IMR-90 (cell line): ENCODE data around the gene ZNF593. TPM values are rescaled to one million over a fixed set of nuclear protein-coding genes. Genes with fewer than 3 reads are reported as not detected.

Experiments
- ATAC-seq: fragments of 200-7000 bp; cut with Tn5 transposase; 2 replicates; pipeline ENCODE4 v1.9.1; 2020; ENCODE audit warnings: low read depth, mild to moderate bottlenecking, moderate library complexity
- BruUV-seq: library from RNA; stranded (reverse); fragments of 400-500 nt; replicated peaks from 2 replicates; lab custom pipeline; 2021; lab: Mats Ljungman, UMichigan
- CTCF ChIA-PET: fragments of 300-600 bp; formaldehyde crosslinking; extraction: SDS; loops from one replicate; lab custom pipeline; 2021; ENCODE audit warnings: antibody characterized with exemption; lab: Yijun Ruan, JAX
- POLR2A ChIA-PET: fragments of 300-600 bp; sonication (Branson Sonifier 250); formaldehyde crosslinking; loops from one replicate; lab custom pipeline; 2022; ENCODE audit warnings: antibody characterized with exemption; ENCODE audit not compliant: unreplicated experiment; lab: Charles Lee
- DNase-seq: peaks from one replicate; pipeline ENCODE4 v3.0.0; 2013
- H2AFZ ChIP-seq: replicated peaks from 2 replicates; pipeline ENCODE3; 2013; ENCODE audit warnings: low read length, mild to moderate bottlenecking; ENCODE audit not compliant: poor library complexity
- H2AK5ac ChIP-seq: 2 replicates; pipeline ENCODE4 v1.6.1; 2013; ENCODE audit warnings: low read depth, low read length, inconsistent platforms
- H2AK9ac ChIP-seq: replicated peaks from 2 replicates; pipeline ENCODE3; 2013; ENCODE audit warnings: mild to moderate bottlenecking, low read depth, low read length, moderate library complexity; ENCODE audit not compliant: poor library complexity
- H2BK120ac ChIP-seq: 2 replicates; pipeline ENCODE4 v1.6.1; 2013; ENCODE audit warnings: low read depth, low read length, inconsistent platforms
- H2BK15ac ChIP-seq: 3 replicates; pipeline ENCODE4 v1.6.1; 2013; ENCODE audit warnings: low read depth, low read length, inconsistent platforms
- H2BK20ac ChIP-seq: 2 replicates; pipeline ENCODE4 v1.6.1; 2013; ENCODE audit warnings: low read depth, mild to moderate bottlenecking, inconsistent platforms, low read length, moderate library complexity
- H2BK5ac ChIP-seq: 2 replicates; pipeline ENCODE4 v1.6.1; 2013; ENCODE audit warnings: mild to moderate bottlenecking, low read depth, low read length, inconsistent platforms; ENCODE audit not compliant: poor library complexity, severe bottlenecking
- H3K14ac ChIP-seq: replicated peaks from 2 replicates; pipeline ENCODE4 v1.6.1; 2013; ENCODE audit warnings: low read depth, low read length, inconsistent platforms
- H3K18ac ChIP-seq: 2 replicates; pipeline ENCODE4 v1.6.1; 2013; ENCODE audit warnings: low read depth, low read length, control low read depth
- H3K23ac ChIP-seq: 2 replicates; pipeline ENCODE4 v1.6.1; 2013; ENCODE audit warnings: low read depth, low read length, inconsistent platforms
- H3K27ac ChIP-seq: 2 replicates; pipeline ENCODE4 v1.5.1; 2013; ENCODE audit warnings: mild to moderate bottlenecking, control low read depth, low read length; ENCODE audit not compliant: insufficient read depth
- H3K27me3 ChIP-seq: 2 replicates; pipeline ENCODE4 v1.6.1; 2013; ENCODE audit warnings: low read length; ENCODE audit not compliant: control insufficient read depth, insufficient read depth
- H3K36me3 ChIP-seq: 2 replicates; pipeline ENCODE4 v1.6.1; 2013; ENCODE audit warnings: low read length, mixed read lengths; ENCODE audit not compliant: control insufficient read depth, insufficient read depth
- H3K4ac ChIP-seq: 2 replicates; pipeline ENCODE4 v1.6.1; 2013; ENCODE audit warnings: low read depth, low read length, inconsistent platforms
- H3K4me1 ChIP-seq: 2 replicates; pipeline ENCODE4 v1.6.1; 2013; ENCODE audit warnings: low read length, mixed read lengths; ENCODE audit not compliant: control insufficient read depth, insufficient read depth
- H3K4me2 ChIP-seq: 2 replicates; pipeline ENCODE4 v1.6.1; 2013; ENCODE audit warnings: low read depth, mild to moderate bottlenecking, control low read depth, low read length, moderate library complexity
- H3K4me3 ChIP-seq: 2 replicates; pipeline ENCODE4 v1.5.1; 2013; ENCODE audit warnings: low read depth, mild to moderate bottlenecking, control low read depth, low read length, moderate library complexity; ENCODE audit not compliant: insufficient read depth
- H3K56ac ChIP-seq: 2 replicates; pipeline ENCODE4 v1.6.1; 2013; ENCODE audit warnings: low read length, inconsistent platforms; ENCODE audit not compliant: insufficient read depth; ENCODE audit errors: extremely low read depth
- H3K79me1 ChIP-seq, 2 experiments: 2 replicates each; pipeline ENCODE4 v1.6.1; 2013; ENCODE audit warnings: low read length in 2 of 2, inconsistent platforms in 1 of 2, low read depth in 1 of 2
- H3K9ac ChIP-seq: 2 replicates; pipeline ENCODE4 v1.6.1; 2013; ENCODE audit warnings: low read depth, low read length, control low read depth
- H3K9me1 ChIP-seq: 2 replicates; pipeline ENCODE4 v1.6.1; 2013; ENCODE audit warnings: low read length, inconsistent platforms; ENCODE audit not compliant: insufficient read depth
- H3K9me3 ChIP-seq: 2 replicates; pipeline ENCODE4 v1.6.1; 2013; ENCODE audit warnings: low read length; ENCODE audit not compliant: control insufficient read depth, insufficient read depth
- H4K20me1 ChIP-seq: 2 replicates; pipeline ENCODE4 v1.6.1; 2013; ENCODE audit warnings: low read length, inconsistent platforms; ENCODE audit not compliant: insufficient read depth
- H4K5ac ChIP-seq: 2 replicates; pipeline ENCODE4 v1.6.1; 2013; ENCODE audit warnings: mild to moderate bottlenecking, low read depth, low read length, control low read depth
- H4K8ac ChIP-seq, 2 experiments: 2 replicates each; pipeline ENCODE4 v1.6.1; 2013; ENCODE audit warnings: low read depth in 2 of 2, low read length in 2 of 2, control low read depth in 1 of 2, inconsistent platforms in 1 of 2
- H4K91ac ChIP-seq: 2 replicates; pipeline ENCODE4 v1.6.1; 2013; ENCODE audit warnings: low read depth, low read length, inconsistent platforms; ENCODE audit not compliant: insufficient read depth
- BHLHE40 ChIP-seq: fragments of 150-350 bp; IDR thresholded peaks from 2 replicates; pipeline ENCODE4 v1.6.1; 2016; ENCODE audit warnings: mild to moderate bottlenecking, low read depth, low read length
- CEBPB ChIP-seq: IDR thresholded peaks from 2 replicates; pipeline ENCODE4 v1.6.1; 2012; ENCODE audit warnings: low read depth, low read length, improper control_type of control experiment
- CHD1 ChIP-seq: IDR thresholded peaks from 2 replicates; pipeline ENCODE4 v1.6.1; 2012; ENCODE audit warnings: low read depth, low read length, improper control_type of control experiment
- ELK1 ChIP-seq: fragments of 150-350 bp; IDR thresholded peaks from 2 replicates; pipeline ENCODE4 v1.6.1; 2016; ENCODE audit warnings: low read depth, mild to moderate bottlenecking, low read length, moderate library complexity, borderline replicate concordance
- FOS ChIP-seq: fragments of 150-350 bp; IDR thresholded peaks from 2 replicates; pipeline ENCODE4 v1.6.1; 2016; ENCODE audit warnings: low read depth, low read length
- MAFK ChIP-seq: IDR thresholded peaks from 2 replicates; pipeline ENCODE4 v1.6.1; 2012; ENCODE audit warnings: low read depth, low read length, improper control_type of control experiment
- MAZ ChIP-seq: IDR thresholded peaks from 2 replicates; pipeline ENCODE4 v1.6.1; 2012; ENCODE audit warnings: low read depth, mild to moderate bottlenecking, low read length, improper control_type of control experiment, moderate library complexity, borderline replicate concordance
- MXI1 ChIP-seq: IDR thresholded peaks from 2 replicates; pipeline ENCODE4 v1.6.1; 2012; ENCODE audit warnings: low read depth, mild to moderate bottlenecking, low read length, moderate library complexity, borderline replicate concordance
- NFE2L2 ChIP-seq: fragments of 150-350 bp; IDR thresholded peaks from 2 replicates; pipeline ENCODE4 v1.6.1; 2016; ENCODE audit warnings: low read depth, mild to moderate bottlenecking, low read length
- POLR2A ChIP-seq: IDR thresholded peaks from 2 replicates; pipeline ENCODE4 v1.6.1; 2012; ENCODE audit warnings: mild to moderate bottlenecking, low read depth, low read length
- RAD21 ChIP-seq: IDR thresholded peaks from 2 replicates; pipeline ENCODE4 v1.6.1; 2012; ENCODE audit warnings: low read length, improper control_type of control experiment
- RCOR1 ChIP-seq: IDR thresholded peaks from 2 replicates; pipeline ENCODE4 v1.6.1; 2012; ENCODE audit warnings: mild to moderate bottlenecking, low read length, improper control_type of control experiment; ENCODE audit not compliant: insufficient replicate concordance
- RFX5 ChIP-seq: IDR thresholded peaks from 2 replicates; pipeline ENCODE4 v1.8.0; 2012; ENCODE audit warnings: low read depth, mild to moderate bottlenecking, low read length, moderate library complexity
- SMC3 ChIP-seq: fragments of 150-350 bp; IDR thresholded peaks from 2 replicates; pipeline ENCODE4 v1.6.1; 2016; ENCODE audit warnings: low read depth, mild to moderate bottlenecking, antibody characterized with exemption, low read length, moderate library complexity
- WGBS, 2 experiments: methylation state at CpG; one replicate each; pipeline versions ENCODE4 v1.1.5 to v1.1.7; 2013; ENCODE audit warnings: missing lambda C conversion rate in 2 of 2; ENCODE audit not compliant: insufficient read length in 1 of 2; ENCODE audit errors: extremely low coverage in 2 of 2; 5-methylcytosine and 5-hydroxymethylcytosine counted together
- dilution Hi-C: fragments of 300-500 bp; cut with HindIII; formaldehyde crosslinking; loops from one replicate; pipeline ENCODE4 v1.14.3; 2018; ENCODE audit warnings: low sequenced_read_pairs; ENCODE audit not compliant: unreplicated experiment
- in situ Hi-C: fragments of 300-500 bp; cut with MboI; formaldehyde crosslinking; loops from 3 replicates; pipeline ENCODE4 v1.14.3; 2019; ENCODE audit warnings: low sequenced_read_pairs, inconsistent platforms, mixed read lengths
- intact Hi-C: fragments of 100-400 bp; cut with micrococcal nuclease; formaldehyde crosslinking; loops from 2 replicates; pipeline ENCODE4 v1.10.0; 2022
- polyA plus RNA-seq, 3 experiments: library from polyadenylated mRNA; depleted of rRNA; stranded (reverse); fragments of >200 nt; gene quantifications; 2 replicates each; pipeline ENCODE4 v1.2.3, GENCODE V29; 2012; ENCODE audit warnings: low replicate concordance in 1 of 3
- total RNA-seq: library from RNA; depleted of rRNA; stranded (reverse); fragments of >200 nt; gene quantifications from 2 replicates; pipeline ENCODE4 v1.2.3, GENCODE V29; 2012
- TF ChIP-seq, protein P1 (sequence below): fragments of 150-350 bp; IDR thresholded peaks from 2 replicates; pipeline ENCODE4 v1.6.1; 2017; ENCODE audit warnings: mild to moderate bottlenecking, antibody characterized with exemption, low read length, low read depth
- TF ChIP-seq, protein P2 (sequence below): conservative IDR thresholded peaks from 2 replicates; pipeline ENCODE4 v1.5.1; 2012; ENCODE audit warnings: mild to moderate bottlenecking, low read depth, low read length, improper control_type of control experiment

The ZNF593 gene
- total and polyA plus RNA-seq, 2 of the 4 experiments (the other 2 are of a cell fraction): 22.2 to 57.7 TPM

DNA sequence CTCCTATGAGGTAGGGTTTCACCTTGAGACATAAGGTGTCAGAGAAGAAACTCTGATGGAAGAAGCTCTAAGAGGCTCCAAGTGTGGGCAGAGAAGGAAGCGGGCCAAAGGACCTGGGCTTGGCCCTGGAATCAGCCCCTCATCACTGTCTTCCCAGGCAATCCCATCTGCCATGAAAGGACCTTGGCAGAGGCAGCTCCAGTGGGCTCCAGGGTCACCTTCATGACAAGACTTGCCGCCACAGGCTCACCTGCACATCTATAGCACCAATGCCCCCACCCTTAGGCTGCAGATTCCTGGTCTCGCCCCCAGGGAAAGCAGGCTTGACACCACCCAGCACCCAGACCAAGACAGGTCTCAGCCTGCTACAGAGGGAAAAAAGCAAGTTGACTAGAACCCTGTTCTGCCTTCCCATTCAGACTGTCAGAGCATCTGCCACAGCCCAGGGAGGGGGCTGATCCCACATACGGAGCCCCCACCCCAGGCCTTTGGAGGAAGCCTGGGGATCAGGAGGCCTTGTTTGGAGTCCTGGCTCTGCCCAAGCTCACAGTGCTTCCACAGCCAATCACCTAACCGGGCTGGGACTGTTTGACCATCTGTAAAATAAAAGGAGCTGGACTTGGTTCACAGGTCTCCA lies 11.3 kb upstream of the ZNF593 start:
- H2BK120ac ChIP-seq: no peak overlapping the region
- H3K79me1 ChIP-seq: no peaks in the 10 kb centered on the region
- H2BK15ac ChIP-seq: no peak overlapping the region
- H3K27me3 ChIP-seq: peaks cover 48% of the 10 kb centered on the region
- CTCF ChIA-PET: no interaction called here
- H3K18ac ChIP-seq: no peak overlapping the region
- no peaks in the 10 kb centered on the region for H3K9me1 ChIP-seq
- no peak overlapping the region for H3K4me2 ChIP-seq
- no peak overlapping the region for H2AK9ac ChIP-seq
- no peak overlapping the region for H2BK20ac ChIP-seq
- DNase-seq: no peak
- no peak overlapping the region for H3K23ac ChIP-seq
- POLR2A ChIA-PET: no interaction called here
- TF ChIP-seq MAZ: no peak
- no peak for TF ChIP-seq SMC3
- TF ChIP-seq, protein P1, sequence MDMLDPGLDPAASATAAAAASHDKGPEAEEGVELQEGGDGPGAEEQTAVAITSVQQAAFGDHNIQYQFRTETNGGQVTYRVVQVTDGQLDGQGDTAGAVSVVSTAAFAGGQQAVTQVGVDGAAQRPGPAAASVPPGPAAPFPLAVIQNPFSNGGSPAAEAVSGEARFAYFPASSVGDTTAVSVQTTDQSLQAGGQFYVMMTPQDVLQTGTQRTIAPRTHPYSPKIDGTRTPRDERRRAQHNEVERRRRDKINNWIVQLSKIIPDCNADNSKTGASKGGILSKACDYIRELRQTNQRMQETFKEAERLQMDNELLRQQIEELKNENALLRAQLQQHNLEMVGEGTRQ: no peak
- no peak for TF ChIP-seq POLR2A
- TF ChIP-seq NFE2L2: no peak
- no peak for TF ChIP-seq RCOR1
- no peak for TF ChIP-seq CEBPB
- TF ChIP-seq MXI1: no peak
- no peak for TF ChIP-seq FOS
- no peak for TF ChIP-seq CHD1
- no peak for TF ChIP-seq RAD21
- no peak for TF ChIP-seq ELK1
- no peak for TF ChIP-seq RFX5
- TF ChIP-seq BHLHE40: no peak
- TF ChIP-seq MAFK: no peak
- TF ChIP-seq, protein P2, sequence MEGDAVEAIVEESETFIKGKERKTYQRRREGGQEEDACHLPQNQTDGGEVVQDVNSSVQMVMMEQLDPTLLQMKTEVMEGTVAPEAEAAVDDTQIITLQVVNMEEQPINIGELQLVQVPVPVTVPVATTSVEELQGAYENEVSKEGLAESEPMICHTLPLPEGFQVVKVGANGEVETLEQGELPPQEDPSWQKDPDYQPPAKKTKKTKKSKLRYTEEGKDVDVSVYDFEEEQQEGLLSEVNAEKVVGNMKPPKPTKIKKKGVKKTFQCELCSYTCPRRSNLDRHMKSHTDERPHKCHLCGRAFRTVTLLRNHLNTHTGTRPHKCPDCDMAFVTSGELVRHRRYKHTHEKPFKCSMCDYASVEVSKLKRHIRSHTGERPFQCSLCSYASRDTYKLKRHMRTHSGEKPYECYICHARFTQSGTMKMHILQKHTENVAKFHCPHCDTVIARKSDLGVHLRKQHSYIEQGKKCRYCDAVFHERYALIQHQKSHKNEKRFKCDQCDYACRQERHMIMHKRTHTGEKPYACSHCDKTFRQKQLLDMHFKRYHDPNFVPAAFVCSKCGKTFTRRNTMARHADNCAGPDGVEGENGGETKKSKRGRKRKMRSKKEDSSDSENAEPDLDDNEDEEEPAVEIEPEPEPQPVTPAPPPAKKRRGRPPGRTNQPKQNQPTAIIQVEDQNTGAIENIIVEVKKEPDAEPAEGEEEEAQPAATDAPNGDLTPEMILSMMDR: no peak
- no peak overlapping the region for H3K14ac ChIP-seq
- H3K27ac ChIP-seq: no peak overlapping the region
- WGBS, 2 experiments: 100% methylated on average over 1 of the region's 5 CpGs; no CpG with 5 or more reads in 1 of the 2 experiments
- no peak overlapping the region for H4K5ac ChIP-seq
- H4K20me1 ChIP-seq: no peaks in the 10 kb centered on the region
- peaks cover 4% of the 10 kb centered on the region for H3K4me1 ChIP-seq
- H2BK5ac ChIP-seq: no peak overlapping the region
- H4K8ac ChIP-seq: no peak overlapping the region
- peak overlapping the region; percentile 23 for H2AFZ ChIP-seq
- in situ Hi-C loops: no loop called here
- H4K91ac ChIP-seq: no peak overlapping the region
- H3K9ac ChIP-seq: no peak overlapping the region
- no peak overlapping the region for H3K4ac ChIP-seq
- no TSS peak for BruUV-seq
- H2AK5ac ChIP-seq: no peak overlapping the region
- dilution Hi-C loops: no loop called here
- H3K36me3 ChIP-seq: no peaks in the 10 kb centered on the region
- no peak overlapping the region for H3K4me3 ChIP-seq
- H3K56ac ChIP-seq: no peak overlapping the region
- no peaks in the 10 kb centered on the region for H3K9me3 ChIP-seq
- intact Hi-C loops: no loop called here
- ATAC-seq: no peak
